K562 (cell line): ENCODE measurements around the gene SCARF1. TPM values are rescaled to one million over a fixed set of nuclear protein-coding genes. Genes with fewer than 3 reads are reported as not detected.

Experiments used
- ARID1B ChIP-seq: fragments of 450-650 bp; IDR thresholded peaks from 2 replicates; pipeline ENCODE4 v1.6.1; 2016; ENCODE audit warnings: antibody characterized with exemption, mild to moderate bottlenecking, inconsistent platforms
- ARID3A ChIP-seq: IDR thresholded peaks from 2 replicates; pipeline ENCODE4 v1.6.1; 2012; ENCODE audit warnings: low read depth, low read length, improper control_type of control experiment, borderline replicate concordance
- BACH1 ChIP-seq: fragments of 200-800 bp; sonication (Bioruptor generic); IDR thresholded peaks from 2 replicates; pipeline ENCODE4 v1.6.1; 2016; ENCODE audit warnings: missing genetic modification characterization, missing compliant biosample characterization
- CXXC5 ChIP-seq: fragments of 250-450 bp; sonication (Bioruptor Pico); IDR thresholded peaks from 2 replicates; pipeline ENCODE4 v1.8.0; 2022; ENCODE audit warnings: inconsistent platforms, mild to moderate bottlenecking, moderate library complexity
- FOXJ3 ChIP-seq: sonication (generic); formaldehyde crosslinking; IDR thresholded peaks from 2 replicates; pipeline ENCODE4 v1.4.0; 2020; ENCODE audit warnings: mild to moderate bottlenecking, missing genetic modification reagents
- HDAC2 ChIP-seq: fragments of 450-650 bp; IDR thresholded peaks from 2 replicates; pipeline ENCODE4 v1.6.1; 2016; ENCODE audit warnings: mild to moderate bottlenecking
- ID3 ChIP-seq, 2 experiments: fragments of 250-450 bp in 1 of 2; fragments of 450-650 bp in 1 of 2; sonication (Bioruptor Pico) in 1 of 2; IDR thresholded peaks; 2 replicates each; pipeline versions ENCODE4 v1.6.1 to v1.8.0; 2016 to 2021; ENCODE audit warnings: mild to moderate bottlenecking in 2 of 2, moderate library complexity in 2 of 2, missing compliant biosample characterization in 1 of 2, missing genetic modification characterization in 1 of 2
- L3MBTL2 ChIP-seq: fragments of 450-650 bp; IDR thresholded peaks from 2 replicates; pipeline ENCODE4 v1.6.1; 2016; ENCODE audit warnings: mild to moderate bottlenecking, moderate library complexity
- NFATC3 ChIP-seq: fragments of 450-650 bp; IDR thresholded peaks from 2 replicates; pipeline ENCODE4 v1.6.1; 2017; ENCODE audit warnings: mild to moderate bottlenecking
- NFIC ChIP-seq: fragments of 450-650 bp; IDR thresholded peaks from 2 replicates; pipeline ENCODE4 v1.6.1; 2017; ENCODE audit warnings: mild to moderate bottlenecking, inconsistent platforms
- OTX1 ChIP-seq: fragments of 450-650 bp; formaldehyde crosslinking; IDR thresholded peaks from 2 replicates; pipeline ENCODE4 v1.4.0; 2022; ENCODE audit warnings: mild to moderate bottlenecking
- PYGO2 ChIP-seq: fragments of 450-650 bp; IDR thresholded peaks from 2 replicates; pipeline ENCODE4 v1.6.1; 2016; ENCODE audit warnings: mild to moderate bottlenecking, missing genetic modification characterization, moderate library complexity, missing compliant biosample characterization
- SMARCA5 ChIP-seq: fragments of 450-650 bp; IDR thresholded peaks from 2 replicates; pipeline ENCODE4 v1.6.1; 2016
- TEAD1 ChIP-seq, 2 experiments: fragments of 450-650 bp in 1 of 2; sonication (generic) in 1 of 2; formaldehyde crosslinking; IDR thresholded peaks; 2 replicates each; pipeline versions ENCODE4 v1.4.0 to v1.8.0; 2020 to 2022; ENCODE audit warnings: mild to moderate bottlenecking in 2 of 2, missing genetic modification reagents in 1 of 2
- ZBTB40 ChIP-seq, 2 experiments: fragments of 450-650 bp in 1 of 2; sonication (generic) in 1 of 2; formaldehyde crosslinking in 1 of 2; IDR thresholded peaks; 2 replicates each; pipeline versions ENCODE4 v1.7.1 to v1.9.0; 2016 to 2022; ENCODE audit warnings: inconsistent platforms in 1 of 2, mild to moderate bottlenecking in 1 of 2, missing genetic modification reagents in 1 of 2
- ZNF239 ChIP-seq: fragments of 250-450 bp; sonication (Bioruptor Pico); IDR thresholded peaks from 2 replicates; pipeline ENCODE4 v1.4.0; 2020; ENCODE audit warnings: mild to moderate bottlenecking
- ZNF316 ChIP-seq: fragments of 450-650 bp; IDR thresholded peaks from 2 replicates; pipeline ENCODE4 v1.6.1; 2016
- ZNF77 ChIP-seq: fragments of 250-450 bp; sonication (Bioruptor Pico); IDR thresholded peaks from 2 replicates; pipeline ENCODE4 v1.5.0; 2020
- polyA plus RNA-seq, 8 experiments: library from polyadenylated mRNA; depleted of rRNA in 4 of 8; stranded (reverse) in 5 of 8; unstranded in 3 of 8; fragments of >200 nt; fragmentation: Nextera tagmentation in 2 of 8; fragmentation: Illumina TruSeq in 1 of 8; extraction: Ambion mirVana in 2 of 8; extraction: Trizol in 1 of 8; gene quantifications; 2 replicates each; pipeline versions ENCODE4 v1.2.1 to v1.2.3, GENCODE V29; 2011 to 2014; ENCODE audit warnings: inconsistent platforms in 1 of 8, missing spikeins in 1 of 8
- total RNA-seq, 7 experiments: library from RNA; depleted of rRNA in 6 of 7; stranded (reverse); fragments of >200 nt in 6 of 7; fragmentation: Illumina TruSeq in 2 of 7; extraction: Trizol in 2 of 7; gene quantifications; 2 replicates each; pipeline versions ENCODE4 v1.2.1 to v1.2.3, GENCODE V29; 2011 to 2021; ENCODE audit warnings: low replicate concordance in 1 of 7

Gene SCARF1
- total and polyA plus RNA-seq, 9 of the 15 experiments (the other 6 are each of a cell fraction or from before 2014, with no cell fraction given), result 0.04 to 2.1 (median 0.63) TPM

GRCh38 chr17:1648173-1648962, 2.8 kb upstream of the SCARF1 start (continued):
- TF ChIP-seq OTX1 (CRISPR knock-in tag) (no peak), NFIC (no peak), L3MBTL2 (peak; percentile 45; the same call in 1 of the 2 replicates), NFATC3 (no peak), FOXJ3 (CRISPR knock-in tag) (no peak), ZNF239 (CRISPR knock-in tag) (no peak), ZNF316 (no peak), ID3 (CRISPR knock-in tag; IDR thresholded peaks at IDR 0.05) (no peak), ID3 (tag; IDR thresholded peaks at IDR 0.05) (no peak), ZBTB40 (IDR thresholded peaks at IDR 0.05) (0 out of 2 replicates have a peak, but pooled peaks have one; percentile 20), ZBTB40 (CRISPR knock-in tag; IDR thresholded peaks at IDR 0.05) (no peak), SMARCA5 (no peak), TEAD1 (CRISPR knock-in tag; IDR thresholded peaks at IDR 0.05) (0 out of 4 replicates have a peak, but pooled peaks of 1 of the 2 experiments have one; percentile 23), CXXC5 (CRISPR knock-in tag) (peak; percentile 60; the same call in 1 of the 2 replicates), ZNF77 (CRISPR knock-in tag) (no peak), ARID3A (no peak), PYGO2 (tag) (no peak), ARID1B (no peak), BACH1 (tag) (no peak), HDAC2 (0 out of 2 replicates have a peak, but pooled peaks have one; percentile 16)
